GM18508 (cell line): Measurements from ENCODE around the gene GNAT2.

Experiments used
- ATAC-seq: cut with Tn5 transposase; IDR thresholded peaks from one replicate; pipeline ENCODE4 v1.9.1; 2021; ENCODE audit warnings: moderate number of reproducible peaks; ENCODE audit not compliant: insufficient read depth, unreplicated experiment

The GNAT2 gene

DNA sequence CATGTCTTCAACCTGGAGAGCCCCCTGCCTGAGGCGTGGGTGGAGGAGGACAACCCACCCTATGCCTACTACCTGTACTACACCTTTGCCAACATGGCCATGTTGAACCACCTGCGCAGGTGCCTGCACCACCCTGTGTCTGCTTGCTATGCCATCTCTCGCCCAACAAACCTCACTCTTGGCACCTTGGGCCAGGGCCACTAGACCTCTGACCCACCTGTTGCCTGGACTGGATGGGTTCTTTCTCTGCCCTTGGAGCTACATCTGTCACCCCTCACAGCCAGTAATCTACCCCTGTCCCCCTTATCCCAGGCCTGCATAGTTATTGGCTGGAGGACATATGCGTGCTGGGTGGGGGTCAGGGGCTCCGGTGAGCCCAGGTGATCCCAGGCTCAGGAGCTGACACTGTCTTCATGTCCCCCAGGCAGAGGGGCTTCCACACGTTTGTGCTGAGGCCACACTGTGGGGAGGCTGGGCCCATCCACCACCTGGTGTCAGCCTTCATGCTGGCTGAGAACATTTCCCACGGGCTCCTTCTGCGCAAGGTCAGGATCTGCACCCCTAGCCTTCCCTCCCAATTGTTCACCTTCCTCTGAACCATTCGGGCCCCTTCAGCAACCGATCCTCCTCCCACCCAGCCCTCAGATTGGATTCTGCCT lies 10.1 kb upstream of the GNAT2 start:
- no peak for ATAC-seq

DNA sequence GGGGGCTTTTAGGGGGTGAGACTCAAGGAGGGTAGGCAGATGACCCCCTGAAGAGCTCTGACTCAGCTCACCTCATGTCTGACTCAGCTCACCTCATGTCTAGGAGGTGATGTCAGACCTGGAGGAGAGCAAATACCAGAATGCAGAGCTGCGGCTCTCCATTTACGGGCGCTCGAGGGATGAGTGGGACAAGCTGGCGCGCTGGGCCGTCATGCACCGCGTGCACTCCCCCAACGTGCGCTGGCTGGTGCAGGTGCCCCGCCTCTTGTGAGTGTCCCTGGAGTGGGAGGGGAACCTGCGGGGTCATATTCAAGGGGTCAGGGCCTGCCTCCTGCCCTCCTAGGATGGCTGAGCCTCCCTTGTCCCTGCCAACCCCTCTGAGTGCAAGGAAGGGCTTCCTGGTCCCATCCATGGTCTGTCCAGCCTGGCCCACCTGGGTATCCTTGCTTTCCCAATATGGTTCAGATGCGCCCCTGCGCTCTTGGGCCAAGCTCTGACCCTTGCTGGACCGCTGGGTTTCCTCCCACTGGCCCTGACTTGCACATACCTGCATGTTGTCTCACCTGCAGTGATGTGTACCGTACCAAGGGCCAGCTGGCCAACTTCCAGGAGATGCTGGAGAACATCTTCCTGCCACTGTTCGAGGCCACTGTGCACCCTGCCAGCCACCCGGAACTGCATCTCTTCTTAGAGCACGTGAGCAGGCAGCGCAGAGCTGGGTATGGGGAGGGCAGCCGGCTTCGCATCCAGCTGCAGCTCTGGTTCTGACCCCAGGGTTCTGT lies 9.3 kb upstream of the GNAT2 start:
- no peak for ATAC-seq

DNA sequence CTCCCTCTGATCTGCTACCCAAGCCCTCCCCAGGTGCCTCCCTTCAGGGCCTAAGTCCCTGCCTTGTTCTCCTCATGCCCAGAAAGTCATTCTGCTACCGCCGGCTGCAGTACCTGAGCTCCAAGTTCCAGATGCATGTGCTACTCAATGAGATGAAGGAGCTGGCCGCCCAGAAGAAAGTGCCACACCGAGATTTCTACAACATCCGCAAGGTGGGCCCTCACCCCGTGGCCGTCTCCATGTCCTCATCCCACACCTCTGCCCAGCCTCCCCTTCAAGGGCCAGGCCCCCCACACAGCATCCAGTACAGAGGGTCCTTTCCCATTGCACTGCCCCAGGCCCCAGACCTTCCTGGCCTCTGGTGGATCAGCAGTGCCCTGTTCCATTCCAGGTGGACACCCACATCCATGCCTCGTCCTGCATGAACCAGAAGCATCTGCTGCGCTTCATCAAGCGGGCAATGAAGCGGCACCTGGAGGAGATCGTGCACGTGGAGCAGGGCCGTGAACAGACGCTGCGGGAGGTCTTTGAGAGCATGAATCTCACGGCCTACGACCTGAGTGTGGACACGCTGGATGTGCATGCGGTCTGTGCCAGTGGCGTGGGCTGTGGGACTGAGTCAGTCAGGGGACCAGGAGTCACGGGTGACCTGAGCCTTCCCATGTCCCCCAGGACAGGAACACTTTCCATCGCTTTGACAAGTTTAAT lies 8.4 kb upstream of the GNAT2 start:
- ATAC-seq = no peak

DNA sequence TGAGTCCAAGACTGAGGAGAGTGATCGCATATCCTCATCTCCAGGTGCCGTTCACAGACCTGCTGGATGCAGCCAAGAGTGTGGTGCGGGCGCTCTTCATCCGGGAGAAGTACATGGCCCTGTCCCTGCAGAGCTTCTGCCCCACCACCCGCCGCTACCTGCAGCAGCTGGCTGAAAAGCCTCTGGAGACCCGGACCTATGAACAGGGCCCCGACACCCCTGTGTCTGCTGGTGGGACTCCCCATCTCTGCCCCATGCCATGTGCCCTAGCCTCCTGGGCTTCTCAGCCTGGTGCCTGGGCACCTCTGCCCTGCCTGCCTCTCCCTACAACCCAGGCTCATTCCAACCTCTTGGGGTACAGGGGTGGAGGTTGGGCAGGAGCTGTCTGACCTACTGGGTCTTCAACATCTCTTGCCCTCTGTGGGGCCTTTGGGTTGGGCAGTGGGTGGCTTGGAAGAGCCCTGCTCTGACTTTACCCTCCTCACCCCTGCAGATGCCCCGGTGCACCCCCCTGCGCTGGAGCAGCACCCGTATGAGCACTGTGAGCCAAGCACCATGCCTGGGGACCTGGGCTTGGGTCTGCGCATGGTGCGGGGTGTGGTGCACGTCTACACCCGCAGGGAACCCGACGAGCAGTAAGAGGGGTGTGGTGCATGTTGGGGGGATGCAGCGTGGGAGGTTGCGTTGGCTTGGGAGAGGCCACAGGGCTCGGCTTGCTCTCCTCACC lies 7.4 kb upstream of the GNAT2 start:
- ATAC-seq = no peak

DNA sequence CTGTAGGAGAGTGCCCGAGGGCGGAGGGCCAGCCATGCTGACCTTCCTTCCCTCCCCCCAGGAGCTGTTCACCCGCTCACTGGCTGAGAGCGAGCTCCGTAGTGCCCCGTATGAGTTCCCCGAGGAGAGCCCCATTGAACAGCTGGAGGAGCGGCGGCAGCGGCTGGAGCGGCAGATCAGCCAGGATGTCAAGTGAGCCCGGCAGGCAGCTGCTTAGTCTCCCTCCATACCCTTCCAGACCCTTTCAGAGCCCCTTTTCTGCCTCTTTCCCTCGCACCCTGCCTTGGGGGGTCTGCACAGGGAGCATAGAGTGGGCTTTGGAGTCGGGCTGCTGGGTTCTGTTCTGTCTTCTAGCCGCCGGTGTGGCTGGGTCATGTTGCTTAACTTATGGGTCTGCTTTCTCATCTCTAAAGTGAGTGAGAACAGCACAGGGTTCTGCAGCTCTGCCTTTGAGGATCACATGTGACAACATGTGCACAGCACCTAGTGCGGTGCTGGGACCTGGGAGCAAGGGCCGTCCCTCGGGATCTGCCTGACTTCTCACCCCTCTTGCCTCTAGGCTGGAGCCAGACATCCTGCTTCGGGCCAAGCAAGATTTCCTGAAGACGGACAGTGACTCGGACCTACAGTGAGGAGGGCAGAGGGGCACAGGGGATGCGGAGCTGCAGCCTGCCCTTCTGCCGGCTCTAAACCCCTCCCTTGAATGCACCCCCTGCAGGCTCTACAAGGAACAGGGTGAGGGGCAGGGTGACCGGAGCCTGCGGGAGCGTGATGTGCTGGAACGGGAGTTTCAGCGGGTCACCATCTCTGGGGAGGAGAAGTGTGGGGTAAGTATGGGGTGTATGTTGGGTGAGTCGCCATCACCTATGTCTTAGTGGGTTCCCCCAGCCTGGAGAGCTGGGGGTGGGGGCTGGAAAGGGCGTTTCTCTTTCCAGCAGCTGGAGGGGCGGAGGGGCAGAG lies 6.5 kb upstream of the GNAT2 start:
- ATAC-seq = no peak

DNA sequence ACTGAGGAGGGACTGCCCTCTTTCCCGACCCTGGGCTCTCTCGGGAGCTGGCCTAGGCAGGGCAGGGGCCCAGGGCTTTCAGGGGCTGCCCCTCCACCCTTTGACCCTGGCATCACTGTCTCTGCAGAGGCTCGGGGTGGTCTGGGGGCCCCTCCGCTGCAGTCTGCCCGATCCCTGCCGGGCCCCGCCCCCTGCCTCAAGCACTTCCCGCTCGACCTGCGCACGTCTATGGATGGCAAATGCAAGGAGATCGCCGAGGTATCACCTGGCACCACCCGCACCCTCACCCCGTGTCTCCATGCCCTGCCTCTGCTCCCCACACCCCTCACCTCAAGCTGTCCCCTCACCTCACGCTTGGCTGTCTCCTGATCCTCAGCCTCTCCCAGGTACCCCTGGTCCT lies 5.8 kb upstream of the GNAT2 start:
- no peak for ATAC-seq

DNA sequence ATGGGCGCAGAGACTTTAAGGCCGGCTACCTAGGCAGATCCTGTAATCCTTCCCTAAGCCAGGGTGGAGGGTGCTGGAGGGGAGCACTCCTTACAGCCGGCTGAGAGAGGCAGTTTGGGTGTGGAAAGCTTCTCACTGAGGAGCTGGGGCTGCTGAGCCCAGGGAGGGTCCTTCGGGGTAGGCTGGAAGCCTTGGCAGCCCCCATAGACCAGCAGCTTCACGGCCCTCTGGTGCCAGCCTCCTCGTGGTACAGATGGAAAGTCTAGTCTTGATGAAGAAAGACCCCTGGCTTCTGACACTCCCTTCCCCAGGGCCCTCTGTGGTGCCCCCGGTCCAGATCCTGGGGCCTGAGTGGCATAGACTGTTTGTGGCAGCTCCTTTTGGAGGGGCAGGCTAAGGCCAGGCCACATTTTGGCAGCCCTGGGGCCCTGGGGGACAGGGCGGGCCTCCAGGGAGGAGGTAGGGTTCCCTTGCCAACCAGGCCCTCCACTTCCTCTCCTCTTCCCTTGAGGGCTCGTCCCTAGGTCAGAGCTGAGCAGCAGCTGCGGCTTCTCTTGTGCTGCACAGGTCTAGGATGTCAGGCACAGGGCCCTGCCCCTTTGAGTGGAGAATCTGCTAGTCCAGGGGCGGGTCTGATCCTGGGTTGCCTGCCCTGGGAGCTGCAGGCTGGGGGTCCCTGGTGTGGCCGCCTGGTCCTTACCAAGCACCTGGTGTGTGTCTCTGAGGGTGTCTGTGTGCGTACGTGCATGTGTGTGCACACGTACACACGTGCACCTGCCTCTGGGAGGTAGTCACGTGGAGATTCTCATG lies 5.0 kb upstream of the GNAT2 start:
- ATAC-seq = no peak

DNA sequence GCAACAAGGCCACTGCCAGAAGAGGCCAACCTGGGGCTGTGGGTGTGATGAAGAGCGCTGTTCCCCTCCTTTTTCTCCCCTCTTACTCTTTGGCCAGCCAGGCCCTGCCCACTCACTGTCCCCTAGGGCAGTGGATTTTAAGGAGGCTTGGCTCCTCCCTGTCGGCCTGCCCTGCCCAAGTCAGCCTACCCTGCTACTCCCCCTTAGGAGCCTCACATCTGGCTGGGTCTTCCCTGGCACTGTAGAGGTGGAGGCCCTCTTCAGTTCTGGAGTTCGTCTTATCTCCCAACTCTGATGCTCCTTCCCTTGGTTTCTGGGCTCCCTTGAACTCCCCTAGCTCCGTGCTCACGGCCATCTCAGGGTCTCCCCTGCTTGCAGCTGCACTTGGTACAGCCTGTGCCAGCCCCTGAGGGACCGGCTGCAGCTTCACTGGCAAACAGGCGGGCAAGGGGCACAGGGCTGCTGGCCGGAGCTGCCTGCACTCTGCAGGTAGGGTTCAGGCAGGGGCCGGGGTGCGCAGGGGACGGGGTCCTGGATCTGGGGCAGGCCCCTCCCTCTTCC lies 4.3 kb upstream of the GNAT2 start:
- ATAC-seq = no peak

DNA sequence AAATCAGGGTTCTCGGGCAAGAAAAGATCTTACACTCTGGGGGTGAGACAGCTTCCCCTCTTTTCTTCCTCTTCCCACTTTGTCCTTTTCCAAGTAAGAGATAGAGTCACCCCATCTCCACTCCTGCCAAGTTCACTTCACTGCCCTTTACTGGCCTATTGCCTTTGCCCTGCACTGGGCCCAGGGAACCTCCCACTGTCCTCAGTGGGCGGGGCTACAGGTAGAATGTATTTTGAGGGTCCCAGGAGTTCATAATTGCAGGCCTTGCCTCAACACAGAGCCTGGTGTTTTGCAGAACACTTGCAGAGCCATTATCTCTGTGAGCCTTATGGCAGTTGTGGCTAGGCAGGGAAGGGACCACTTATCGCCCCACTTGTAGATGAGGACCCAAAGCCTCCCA lies 3.5 kb upstream of the GNAT2 start:
- no peak for ATAC-seq

DNA sequence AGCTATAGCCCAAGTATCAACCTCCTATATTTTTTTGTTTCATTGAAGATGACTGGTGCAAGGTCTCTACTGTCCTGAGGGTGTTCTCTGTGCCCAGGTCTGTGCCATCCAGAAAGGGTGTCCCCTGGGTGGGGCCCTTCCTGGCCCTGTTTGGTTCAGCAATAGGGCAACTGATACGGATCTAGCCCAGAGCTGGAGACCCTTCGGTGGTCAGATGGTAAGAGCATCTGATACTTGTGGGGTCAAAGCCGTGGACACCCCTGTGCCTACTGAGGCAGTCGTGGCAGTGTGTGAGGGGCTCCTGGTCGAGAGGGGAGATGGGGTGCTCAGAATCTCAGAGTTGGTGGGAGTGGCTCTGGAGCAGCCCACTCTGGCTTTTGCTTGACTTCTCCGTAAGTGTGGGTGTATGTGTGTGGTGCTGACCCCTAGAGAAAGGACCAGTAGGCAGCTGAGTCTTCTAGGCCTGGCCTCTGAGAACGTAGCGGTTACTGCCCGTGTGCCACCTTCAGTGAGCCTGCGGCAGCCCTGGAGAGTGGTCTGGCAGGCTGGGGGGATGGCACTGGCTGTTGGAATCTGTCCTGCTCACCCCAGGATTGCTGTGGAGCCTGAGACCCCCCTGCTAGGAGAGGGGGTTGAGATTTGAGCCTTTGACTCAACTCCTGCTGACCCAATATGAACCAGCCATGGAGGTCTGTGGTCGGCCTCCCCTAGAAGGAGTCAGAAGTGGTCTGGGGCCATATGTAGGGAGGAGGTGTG lies 2.9 kb upstream of the GNAT2 start:
- ATAC-seq = no peak

DNA sequence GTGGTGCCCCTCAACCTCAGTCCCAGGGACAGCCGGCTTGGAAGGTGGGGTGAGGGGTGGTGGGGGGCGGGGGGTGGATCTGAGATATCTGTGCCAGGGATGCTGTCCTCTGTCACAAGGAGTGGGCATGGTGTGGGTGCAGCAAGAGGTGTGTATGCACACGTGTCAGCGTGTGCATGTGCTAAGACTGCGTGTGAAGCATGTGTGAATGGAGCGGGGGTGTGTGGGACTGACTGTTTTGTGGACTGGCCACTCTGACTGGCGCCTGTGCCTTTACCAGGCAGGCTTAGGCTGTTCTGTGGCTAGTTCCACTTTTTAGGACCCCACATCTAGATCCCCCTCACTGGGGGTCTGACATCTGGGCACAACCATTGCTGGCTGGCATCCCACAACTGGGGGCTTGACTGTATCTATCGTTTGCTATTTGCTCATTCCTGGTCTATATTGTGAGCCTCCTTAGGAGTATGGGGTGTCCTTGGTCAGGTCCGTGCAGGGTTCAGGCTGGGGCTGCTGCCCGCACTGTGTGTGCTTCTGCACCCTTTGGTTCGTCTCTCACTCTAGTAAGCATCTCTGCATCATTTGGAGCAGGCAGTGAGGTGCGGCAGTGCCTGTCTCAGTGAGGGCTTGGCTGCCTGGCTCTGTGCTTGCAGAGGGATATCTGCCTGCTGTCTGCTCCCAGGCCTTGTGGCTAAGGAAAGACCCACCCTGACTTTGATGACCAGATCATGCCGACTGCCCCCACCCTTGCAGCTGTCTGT lies 2.1 kb upstream of the GNAT2 start:
- no peak for ATAC-seq

DNA sequence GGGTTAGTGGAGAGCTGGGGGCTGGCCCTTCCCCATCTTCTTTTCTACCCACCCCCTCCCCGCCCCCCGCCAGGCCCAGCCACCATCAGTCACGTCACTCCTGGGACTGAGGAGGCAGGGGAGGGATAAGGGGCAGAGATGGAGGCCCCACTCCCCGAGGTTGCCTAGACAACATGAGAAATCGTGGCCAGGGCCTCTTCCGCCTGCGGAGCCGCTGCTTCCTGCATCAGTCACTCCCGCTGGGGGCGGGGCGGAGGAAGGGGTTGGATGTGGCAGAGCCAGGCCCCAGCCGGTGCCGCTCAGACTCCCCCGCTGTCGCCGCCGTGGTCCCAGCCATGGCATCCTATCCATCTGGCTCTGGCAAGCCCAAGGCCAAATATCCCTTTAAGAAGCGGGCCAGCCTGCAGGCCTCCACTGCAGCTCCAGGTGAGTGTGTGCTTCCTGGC lies 1.4 kb upstream of the GNAT2 start:
- ATAC-seq = peak; percentile 62

DNA sequence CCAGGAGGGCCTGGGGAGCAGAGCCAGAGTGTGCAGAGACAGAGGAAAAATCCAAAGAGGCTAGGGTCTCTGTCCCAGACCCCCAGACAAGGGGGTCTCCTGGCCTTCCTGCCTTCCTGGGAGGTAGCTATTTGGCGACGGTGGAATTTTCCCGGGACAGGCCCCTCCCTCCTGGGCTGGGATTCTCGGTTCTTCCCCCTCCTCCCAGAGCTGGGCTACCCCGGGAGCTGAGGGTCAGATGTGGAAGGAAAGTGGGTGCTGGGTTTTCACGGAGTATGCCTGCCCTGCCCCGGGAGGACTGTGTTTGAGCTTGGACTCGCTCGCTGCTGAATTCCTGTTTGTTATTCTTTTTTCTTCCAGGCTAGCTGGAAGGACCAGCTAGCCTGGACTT lies 980 bp upstream of the GNAT2 start:
- ATAC-seq = no peak

DNA sequence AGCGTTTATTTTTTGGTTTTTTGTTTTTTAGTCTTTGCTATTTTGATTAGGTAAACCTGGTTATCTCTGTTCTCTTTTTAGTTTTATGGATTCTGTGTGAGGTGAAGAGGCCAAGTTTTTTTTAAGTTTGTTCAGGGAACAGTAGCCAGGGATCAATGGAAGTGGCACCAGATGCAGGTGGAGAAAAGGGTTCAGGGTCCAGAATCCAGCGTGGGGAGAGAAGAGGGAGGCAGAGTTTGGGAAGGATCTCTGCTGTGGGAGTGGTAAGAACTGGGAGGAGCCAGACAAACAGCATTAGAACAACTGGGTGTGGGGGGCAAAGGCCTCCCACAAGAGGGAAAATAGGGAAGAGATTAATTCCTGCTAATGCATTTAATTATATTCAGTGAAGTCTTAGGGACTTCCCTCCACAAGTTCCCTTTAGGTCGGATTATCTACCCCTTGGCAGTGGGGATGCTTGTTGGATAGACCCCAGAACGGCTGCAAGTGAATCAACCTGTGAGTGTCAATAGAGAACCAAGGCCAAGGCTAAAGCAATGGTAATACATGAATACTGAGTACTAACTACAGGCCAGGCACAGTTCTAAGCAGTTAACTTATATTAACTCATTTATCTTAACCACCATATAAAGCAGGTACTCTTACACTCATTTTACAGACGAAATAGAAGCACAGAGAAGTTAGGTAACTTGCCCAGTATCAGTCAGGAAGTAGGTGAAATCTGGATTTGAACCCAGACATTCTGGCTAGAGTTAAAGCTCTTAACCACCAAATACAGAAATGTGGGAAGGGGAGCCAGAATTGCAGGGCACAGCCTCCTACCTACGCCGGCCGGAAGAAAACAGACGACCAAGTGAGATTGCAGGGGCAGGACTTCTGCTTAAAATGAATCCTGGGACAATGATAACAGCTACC lies 498 bp downstream of the GNAT2 start:
- no peak for ATAC-seq

DNA sequence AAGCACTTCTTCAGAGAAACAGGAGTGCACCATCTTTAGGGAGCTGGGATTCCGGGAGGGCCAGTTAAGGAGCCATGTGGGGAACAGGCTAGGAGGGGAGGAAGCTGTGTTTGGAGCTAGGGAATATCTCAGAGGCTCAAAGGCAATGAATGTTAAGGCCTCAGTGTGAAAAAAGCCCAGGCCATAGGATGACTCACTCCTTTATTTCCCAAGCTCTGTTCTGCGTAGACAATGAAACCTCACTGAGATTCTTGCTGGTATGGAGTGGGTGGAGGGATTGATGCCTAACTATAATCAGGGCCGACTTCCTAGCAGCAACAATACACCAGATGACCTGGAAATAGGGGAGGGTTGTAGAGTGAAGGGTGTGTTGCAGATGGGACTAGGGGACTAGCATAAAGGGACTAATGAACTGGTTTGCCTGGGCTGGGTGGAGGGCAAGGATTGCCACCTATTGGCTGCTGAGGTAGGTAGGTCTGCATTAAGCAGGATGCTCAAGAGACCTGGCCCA lies 2.1 kb downstream of the GNAT2 start:
- ATAC-seq = no peak

DNA sequence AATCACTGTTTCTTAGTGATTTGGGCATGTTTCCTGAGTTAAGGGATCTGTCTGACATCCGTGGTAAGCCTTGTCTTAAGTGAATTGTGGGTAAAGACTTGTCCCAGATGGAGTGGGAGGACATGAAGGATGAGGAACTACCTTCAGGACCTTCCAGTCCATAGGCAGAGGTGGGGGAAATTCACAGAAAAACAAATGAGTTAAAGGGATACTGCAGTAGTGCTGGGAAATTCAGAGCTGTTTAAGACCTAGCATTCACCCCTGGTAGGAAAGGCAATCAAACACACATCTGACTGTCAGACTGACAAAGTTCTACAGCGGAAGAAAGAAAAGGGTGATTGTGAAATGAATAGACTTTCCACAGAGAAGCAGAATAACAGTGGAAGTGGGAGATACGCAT lies 3.0 kb downstream of the GNAT2 start:
- ATAC-seq = no peak
